HG02970 (cell line): ENCODE results near the gene SLCO3A1.

Source experiments
- ATAC-seq: cut with Tn5 transposase; IDR thresholded peaks from one replicate; pipeline ENCODE4 v1.9.1; 2021; ENCODE audit warnings: mild to moderate bottlenecking, moderate library complexity, moderate number of reproducible peaks; ENCODE audit not compliant: unreplicated experiment, low FRiP score

Gene SLCO3A1

DNA sequence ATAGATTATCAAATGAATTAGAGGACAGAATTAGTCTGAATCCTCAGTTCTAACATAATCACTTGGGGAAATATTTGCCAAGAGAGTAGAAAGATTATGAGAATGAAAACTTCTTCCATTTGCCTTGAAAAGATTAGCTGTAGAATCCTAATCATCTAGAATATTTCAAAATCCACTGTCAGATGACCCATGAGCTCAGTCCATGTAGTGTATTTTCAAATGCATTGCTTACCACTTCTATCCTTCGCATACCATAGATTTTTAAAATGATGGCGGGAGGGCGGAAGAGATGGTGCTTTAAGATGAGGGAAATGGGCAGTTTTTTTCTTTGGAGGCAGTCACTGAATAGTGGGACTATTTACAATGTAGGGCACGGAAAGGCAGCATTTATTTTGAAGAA lies 136.3 kb downstream of the SLCO3A1 start:
- no peak for ATAC-seq

DNA sequence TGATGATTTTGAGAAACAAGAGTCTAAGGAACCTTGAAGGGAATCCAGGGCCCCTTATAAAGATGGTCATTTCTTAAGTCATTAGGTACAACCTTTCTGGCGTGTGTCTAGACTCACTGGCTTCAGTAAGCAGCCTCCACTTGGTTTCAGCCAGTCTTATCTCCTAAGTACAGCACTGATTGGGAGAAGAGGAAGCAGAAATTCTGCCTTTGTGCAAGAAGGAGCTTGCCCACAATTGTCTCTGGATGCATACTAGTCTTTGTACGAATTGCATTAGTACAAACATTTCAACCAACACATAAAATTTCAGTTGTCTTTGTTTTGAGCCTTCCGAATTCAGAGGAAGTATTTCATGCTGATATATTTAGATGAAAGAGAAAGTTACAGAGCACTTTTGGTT lies 139.4 kb downstream of the SLCO3A1 start:
- ATAC-seq = no peak

DNA sequence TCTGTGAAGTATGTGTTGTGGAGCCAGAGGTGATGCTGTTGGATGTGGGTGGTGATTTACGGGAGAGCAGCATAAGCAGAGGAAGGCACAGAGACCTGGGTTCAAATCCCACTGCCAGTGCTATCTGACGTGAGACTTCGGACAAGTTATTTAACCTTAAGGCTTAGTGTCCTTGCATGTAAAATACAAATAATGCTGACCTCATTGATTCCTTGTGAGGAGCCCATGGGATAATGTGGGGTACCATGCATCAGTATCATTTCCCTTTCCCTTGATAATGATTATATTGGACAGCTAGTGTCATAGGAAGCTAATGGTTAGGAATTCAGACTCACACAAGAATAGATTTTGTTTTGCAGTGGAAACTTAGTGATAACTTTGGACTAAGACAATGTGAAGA lies 141.6 kb downstream of the SLCO3A1 start:
- no peak for ATAC-seq

DNA sequence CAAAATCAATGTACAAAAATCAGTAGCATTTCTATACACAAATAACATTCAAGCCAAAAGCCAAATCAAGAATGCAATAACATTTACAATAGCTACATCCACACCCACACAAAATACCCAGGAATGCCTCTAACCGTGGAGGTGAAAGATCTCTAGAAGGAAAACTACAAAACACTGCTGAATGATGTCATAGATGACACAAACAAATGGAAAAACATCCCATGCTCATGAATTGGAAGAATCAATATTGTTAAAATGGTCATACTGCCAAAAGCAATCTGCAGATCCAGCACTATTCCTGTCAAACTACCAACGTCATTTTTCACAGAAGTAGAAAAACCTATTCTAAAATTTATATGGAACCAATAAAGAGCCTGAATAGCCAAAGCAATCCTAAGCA lies 143.7 kb downstream of the SLCO3A1 start:
- ATAC-seq = no peak

DNA sequence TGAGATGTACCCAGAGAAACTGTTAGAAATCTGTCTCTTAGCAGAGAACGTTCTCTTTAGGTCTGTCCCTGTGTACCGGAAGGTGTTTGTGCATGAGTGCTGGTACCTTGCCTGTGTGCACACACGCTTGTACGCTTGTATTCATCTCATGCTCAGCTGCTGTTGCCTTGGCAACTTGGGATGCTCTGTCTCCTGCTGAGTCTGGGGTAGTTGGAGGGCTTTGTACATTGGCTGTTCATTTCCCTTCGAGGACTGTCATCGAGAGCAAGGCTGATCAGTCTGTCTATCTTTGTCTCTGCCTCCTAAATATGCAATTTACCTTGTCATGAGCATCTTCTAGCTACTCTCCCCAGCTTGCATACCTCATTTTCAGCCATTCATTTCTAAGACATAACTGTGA lies 147.2 kb downstream of the SLCO3A1 start:
- no peak for ATAC-seq

DNA sequence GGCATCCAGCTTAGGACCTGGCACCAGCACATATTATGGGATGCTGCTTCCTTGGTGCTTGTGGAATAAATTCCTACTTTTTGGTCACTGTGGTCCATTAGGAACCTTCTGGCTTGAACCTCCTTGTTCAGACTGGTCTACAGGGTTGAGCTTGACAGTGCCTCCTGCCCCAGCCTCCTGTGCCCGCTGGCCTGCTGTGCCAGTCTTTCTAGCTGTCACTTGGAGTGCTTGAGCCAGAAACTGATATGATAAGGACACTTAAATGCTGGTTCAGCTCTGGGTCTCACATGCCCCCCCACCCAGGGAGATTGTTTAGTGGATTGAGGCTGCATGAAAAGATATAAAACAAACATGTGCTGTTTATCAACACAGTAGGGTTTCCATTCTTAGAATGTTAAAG lies 147.8 kb downstream of the SLCO3A1 start:
- ATAC-seq = no peak

DNA sequence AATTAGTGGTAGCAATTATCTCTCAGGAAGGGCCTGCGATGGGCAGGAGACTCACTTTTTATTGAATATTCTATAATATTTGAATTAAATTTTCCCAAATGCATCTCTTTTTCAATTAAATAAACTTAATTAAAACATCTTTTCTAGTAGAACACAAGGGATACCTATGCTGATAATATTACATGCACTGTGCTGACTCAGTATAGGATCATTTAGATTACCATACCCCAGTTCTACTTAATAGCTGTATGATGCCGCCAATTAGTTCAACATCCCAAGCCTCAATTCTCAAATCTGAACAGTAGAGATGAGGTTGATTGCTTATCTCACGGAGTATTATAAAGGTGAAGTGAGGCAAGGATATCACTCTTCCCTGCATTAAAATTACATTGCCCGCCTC lies 149.2 kb downstream of the SLCO3A1 start:
- no peak for ATAC-seq

DNA sequence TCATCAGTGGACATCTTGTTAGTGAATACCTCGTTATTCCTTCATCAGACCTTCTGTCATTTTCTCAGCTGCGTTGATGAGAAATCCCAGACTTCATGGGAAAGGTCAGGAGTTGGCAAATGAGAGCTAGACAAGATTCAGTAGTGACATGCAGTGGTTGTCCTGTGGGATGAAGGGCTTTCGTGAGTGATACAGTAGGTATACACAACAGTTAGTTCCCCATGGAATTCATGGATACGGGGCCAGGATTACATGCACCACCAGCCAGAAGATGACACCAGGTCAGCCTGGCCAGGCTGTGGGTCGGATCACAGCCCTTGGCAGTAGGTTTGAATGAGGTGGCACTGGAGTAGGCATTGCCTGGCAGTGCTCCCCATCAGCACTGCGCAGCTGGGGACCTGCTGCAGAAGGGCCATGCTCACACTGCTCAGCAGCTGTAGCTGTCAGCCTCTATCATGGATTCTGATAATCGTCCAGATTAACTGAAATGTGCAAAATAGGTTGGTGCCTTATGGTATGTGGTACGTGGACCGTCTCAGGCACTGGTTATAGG lies 150.1 kb downstream of the SLCO3A1 start:
- ATAC-seq = no peak

DNA sequence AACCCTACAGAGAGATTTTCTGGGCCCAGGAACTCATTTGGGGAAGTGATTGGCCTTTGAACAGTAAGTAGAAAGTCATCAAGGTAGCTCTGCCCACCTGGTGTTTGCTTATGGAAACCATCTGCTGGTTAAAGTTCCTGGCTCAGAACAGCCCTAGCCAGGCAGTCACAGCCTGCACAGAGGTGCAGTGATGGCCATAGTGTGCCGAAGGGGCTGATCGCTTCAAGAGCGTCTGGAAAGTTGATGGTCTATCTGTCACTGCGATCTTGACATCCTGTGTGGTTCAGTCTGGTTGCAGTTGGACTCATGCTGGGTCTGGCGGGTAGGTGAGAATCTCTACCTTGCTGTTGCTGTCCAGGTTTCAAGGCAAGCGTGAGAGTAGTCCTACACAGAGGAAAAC lies 151.6 kb downstream of the SLCO3A1 start:
- ATAC-seq = no peak

DNA sequence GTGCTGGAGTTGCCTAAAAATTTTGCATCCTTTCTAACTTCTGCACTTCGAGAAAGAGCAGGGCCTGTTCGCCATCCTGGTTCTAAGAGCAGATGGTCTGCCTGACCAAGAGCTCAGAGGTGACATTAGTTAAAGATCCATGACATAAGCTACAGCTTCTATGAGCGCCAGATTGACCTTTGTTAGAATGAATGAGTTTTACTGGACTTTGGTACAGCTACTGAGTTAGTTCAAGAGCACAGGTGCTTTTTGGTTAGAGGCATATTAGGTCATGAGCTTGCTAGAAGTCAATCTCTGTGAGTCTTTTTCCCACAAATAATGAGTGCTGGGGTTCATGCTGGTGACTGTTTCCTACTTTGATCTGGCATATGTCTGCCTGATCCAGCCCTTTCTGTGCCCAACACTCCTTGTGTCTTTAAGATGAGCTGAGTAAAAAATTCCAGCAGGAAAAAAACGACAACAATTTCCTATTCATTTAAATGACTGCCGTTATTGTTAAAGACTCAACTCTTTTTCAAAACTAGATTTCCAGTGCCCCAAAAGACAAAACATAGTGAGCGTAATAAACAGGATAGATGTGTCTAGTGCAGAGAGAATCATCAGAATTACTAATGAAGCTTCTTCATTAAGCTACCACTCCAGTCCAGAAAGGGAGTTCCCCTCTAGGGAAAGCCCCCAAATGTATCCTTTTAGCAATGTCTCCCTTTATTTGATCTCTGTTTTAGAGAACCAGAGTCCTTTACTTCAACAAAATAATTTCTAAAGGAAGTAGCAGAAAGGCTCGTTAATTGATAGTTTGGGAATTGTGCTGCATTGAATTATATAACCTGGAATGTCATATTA lies 152.9 kb downstream of the SLCO3A1 start:
- ATAC-seq = no peak

DNA sequence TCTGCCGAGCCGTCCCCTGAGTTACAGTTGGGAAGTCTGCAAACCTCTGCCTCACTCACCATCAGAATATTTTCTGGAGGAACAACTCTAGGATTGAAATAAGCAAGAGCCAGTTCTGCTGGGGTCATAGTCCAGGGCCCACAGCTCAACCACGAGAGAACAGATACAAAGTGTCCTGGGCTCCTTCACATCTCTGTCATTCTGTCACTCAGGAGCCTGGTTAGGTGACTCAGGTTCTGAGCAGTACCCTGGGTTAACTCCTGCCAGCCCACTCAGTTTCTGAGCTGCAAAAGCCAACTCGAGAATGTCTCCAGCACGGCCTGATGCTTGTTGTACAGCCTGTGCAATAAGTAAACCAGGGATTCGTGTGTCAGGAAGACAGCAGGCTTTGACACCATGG lies 155.7 kb downstream of the SLCO3A1 start:
- ATAC-seq = no peak

DNA sequence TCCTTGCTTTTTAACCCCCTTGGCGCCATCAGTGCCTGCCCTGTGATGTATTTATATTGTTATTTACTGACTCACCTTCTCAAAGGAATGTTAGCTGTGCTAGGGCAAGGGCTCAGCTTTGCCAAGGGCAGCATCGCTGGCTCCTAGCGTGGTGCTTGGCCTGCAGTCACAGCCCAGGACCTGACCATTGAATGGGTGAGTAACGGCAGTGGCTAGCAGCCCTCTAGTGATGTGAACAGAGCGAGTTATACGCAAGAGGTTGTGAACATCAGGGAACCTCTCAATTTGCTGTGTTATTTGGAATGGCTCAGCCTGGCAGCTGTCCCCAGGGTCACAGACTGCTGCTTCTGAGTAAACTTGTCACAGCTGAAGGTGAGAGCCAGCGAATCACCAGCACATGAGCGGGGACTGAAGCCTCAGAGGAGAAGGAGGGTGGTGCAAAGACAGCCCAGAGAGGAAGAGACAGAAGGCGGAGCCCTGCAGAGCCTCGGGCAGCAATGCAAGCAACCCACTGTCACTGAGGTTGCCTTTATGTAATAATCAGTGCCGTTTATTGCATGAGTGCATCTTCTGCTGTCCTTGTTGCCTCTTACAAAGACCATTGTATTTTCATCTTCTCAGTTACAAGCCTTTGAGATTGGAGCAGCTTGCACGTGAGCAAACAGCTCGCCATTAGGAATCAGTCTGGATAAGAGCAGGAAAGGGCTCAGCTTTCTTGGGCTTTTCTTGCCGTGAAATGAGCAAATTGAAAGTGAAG lies 158.3 kb downstream of the SLCO3A1 start:
- ATAC-seq = no peak

DNA sequence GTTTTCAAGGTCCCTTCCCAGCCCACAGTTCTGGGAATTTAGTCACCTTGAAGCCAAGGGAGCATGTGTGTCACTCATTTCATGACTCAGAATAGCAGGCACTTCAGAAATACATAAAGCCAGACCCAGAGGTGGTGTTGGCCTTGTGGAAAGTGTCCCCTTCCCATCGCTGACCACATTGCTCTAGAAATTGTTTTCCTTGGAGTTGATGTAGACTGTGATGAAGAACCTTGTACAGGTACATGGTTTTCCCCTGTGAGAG lies 158.8 kb downstream of the SLCO3A1 start:
- no peak for ATAC-seq

DNA sequence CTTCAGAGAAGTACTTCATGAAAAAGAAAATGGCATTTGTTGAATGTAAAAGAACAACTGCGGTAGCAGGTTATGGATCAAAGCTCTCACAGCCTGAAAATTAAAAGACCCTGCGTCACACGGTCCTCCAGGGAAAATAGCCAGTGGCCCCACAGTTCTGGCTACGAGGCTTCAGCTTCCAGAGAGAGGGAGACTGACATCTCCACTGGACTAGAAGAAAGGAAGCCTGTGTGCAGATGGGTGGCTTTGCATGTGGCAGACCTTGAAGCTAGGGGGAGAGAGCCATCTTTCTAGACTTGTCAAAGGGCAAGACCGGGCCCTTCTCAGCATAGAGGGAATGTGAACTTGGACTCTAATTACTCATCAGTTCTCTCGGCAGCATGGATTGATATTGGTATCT lies 159.4 kb downstream of the SLCO3A1 start:
- no peak for ATAC-seq

DNA sequence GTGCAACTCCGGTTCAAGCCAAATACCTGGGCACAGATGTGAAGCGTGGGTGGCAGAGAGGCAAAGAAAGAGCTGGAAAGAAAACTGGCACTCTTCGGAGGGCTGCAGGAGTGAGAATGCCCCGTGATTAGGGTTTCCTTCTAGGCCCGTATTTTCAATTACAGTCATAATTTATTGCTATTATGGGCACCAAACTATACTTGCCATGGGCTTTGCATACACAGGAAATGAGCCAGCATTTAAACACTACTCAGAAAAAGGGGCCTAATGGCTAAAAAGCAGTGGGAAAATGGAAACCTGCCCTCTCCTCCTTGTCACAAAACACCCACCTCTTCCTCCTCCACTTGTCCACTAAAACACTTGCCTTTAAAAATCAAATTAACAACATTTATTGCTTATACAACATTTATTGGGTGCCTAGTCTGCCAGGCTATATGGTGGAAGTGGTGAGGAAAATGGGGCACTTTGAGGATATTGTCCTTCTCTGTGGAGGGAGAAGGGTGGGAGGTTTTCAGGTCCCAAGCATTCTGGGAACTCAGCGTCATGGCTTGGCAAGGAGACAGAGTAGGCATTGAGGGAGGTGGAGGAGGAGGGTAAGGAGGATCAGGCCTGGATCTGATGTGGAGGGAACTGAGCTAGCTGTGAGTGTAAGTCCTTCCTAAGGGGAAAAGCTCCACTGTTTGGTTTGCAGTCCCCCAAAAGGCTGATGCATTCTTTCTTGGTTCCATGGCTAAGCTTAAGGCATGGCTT lies 160.9 kb downstream of the SLCO3A1 start:
- ATAC-seq = no peak

DNA sequence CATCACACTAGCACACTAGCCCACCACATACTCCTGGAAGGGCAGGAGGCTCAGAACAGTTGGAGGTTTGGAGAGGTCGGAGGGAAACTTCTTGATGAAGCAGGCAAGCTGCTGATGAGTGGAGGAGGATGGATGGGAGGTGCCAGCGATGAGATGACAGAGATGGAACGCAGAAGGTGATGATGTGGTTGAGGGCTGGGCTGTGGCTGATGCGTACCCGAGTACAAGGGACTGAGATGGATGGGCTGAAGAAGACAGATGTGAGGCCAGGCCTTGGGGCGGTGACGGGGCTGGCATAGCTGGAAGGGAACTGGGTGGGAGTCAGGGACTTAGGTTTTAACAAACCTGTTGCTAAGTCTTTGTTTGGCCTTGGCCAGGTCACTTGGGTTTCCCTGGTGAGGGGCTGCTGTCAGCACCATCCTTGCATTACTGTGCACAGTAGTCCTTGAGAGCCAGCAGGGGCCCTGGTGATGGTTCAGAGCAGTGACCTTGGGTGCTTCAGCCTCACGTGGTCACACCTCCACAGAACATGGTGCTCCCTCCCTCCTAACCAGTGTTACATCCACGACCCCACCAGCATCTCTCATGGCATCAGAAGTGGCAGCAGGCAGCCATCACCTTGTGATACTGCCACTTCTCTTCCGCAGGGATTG lies 164.5 kb downstream of the SLCO3A1 start:
- no peak for ATAC-seq

DNA sequence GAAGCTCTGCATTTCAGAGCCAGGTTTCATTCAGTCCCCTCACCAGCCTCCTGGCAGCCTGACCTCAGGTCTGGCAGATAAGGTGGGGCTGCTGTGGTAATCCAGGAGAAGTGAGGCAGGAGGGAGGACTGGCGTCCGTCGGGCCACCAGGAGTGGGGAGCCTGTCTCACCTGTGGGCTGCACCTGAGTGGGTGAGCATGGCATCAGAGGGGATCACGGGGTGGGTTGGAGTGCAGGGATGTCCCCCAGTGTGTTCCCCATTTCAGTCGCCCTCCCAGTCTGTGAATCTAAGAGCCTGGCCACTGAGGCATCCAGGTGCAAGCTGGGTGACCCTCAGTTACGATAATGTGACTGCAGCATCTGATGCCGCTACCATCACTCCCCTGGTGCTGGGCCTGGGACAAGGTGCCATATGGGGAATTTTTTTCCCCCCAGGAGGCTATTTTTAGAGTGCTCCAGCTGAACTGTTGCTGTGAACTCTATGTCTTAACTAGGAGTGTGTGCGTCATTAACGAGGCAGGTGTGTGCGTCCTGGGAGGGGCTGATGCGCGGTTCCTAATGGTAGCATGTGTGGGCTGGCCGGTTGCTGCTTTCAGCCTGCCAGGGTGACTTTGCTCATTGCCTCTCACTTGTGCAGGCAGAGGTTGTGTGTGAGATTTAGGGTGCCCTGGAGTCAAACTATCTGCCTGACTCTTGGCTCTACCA lies 165.2 kb downstream of the SLCO3A1 start:
- no peak for ATAC-seq

DNA sequence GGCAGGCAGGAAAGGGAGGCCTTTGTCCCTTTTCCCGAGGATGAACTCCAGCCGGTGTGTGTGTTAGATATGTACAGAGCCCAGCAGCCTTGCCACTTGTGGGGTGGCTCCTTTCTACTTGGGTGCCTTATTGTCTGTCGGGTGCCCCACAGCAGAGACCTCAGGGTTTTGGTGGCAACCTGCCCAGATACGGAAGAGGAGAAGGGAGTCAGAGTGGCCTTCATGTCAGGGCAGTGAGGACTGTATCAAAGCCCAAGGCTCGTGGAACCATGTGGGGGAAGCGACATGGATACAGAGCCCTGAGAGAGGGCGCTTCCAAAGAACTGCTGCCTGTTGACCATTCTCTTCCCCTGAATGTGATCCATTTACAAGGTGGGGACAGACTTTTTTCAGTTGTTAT lies 166.2 kb downstream of the SLCO3A1 start:
- no peak for ATAC-seq

DNA sequence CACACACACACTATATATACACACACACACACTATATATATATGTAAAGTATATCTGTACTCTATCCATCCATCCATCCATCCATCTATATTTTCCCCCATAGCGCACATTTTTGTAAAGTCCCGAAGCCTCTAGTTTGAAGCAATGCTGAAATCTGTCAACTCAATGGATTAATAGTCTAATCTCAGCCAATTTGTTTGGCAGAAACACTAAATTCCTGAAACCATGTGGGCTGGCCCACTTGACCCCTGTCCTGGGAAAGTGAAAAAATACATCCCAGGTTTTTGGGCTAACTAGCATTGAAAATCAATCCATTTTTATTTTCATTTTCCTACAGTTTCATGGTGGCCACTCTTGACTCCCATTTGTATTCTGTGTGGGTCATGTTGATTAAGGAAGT lies 166.7 kb downstream of the SLCO3A1 start:
- ATAC-seq = no peak

DNA sequence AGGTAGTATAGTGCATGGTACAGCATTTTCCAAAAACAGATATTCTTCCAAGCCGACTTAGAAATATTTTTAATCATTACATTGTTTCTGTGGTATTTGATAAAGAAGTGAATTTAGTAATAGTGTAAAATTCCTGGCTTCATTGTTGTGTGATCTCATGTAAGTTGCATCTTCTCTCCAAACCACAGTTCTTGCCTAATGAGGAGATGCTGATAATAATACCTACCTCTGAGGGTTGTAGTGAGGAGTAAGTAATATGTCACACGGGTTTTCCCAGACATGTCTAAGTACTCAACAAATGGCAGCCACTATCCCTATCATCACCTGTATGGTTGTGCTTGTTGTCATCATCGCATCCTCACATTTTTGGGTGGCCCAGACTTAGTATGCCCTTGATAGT lies 167.3 kb downstream of the SLCO3A1 start:
- no peak for ATAC-seq
